GM23248 (cell line): ENCODE results near the gene RTRAF.

Source experiments
- EZH2 ChIP-seq: fragments of 200-600 bp; sonication (generic); IDR thresholded peaks from 2 replicates; pipeline ENCODE4 v1.6.1; 2018; ENCODE audit warnings: antibody characterized with exemption, mild to moderate bottlenecking; ENCODE audit not compliant: insufficient read depth, poor library complexity, severe bottlenecking
- EZH2phosphoT487 ChIP-seq: fragments of 200-600 bp; sonication (generic); IDR thresholded peaks from 2 replicates; pipeline ENCODE4 v1.6.1; 2018; ENCODE audit warnings: antibody characterized with exemption, moderate library complexity, mild to moderate bottlenecking, low read depth; ENCODE audit not compliant: insufficient read depth

DNA sequence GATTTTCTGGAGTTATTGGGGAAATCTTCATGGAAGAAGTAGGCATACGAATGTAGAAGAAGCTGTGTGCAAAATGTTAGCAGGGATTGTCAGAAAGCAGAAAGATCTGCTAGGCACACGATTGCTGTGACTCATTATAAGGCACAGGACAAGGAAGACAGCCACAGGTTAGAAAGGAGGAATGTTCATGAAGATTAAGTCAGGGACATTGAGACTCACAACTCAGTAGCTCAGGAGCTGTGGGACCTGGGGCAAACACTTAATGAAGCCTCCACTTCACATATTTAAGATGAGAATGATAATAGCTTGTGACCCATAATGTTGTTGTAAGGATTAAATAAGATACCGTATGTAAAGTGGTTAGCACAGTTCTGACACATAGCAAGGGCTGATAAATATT, 26.6 kb upstream of the RTRAF start:
- no peak for TF ChIP-seq EZH2
- no peak for TF ChIP-seq EZH2phosphoT487
